B cell (primary cell): ENCODE measurements around the gene CES3. TPM values are rescaled to one million over a fixed set of nuclear protein-coding genes. Genes with fewer than 3 reads are reported as not detected.

Experiments used
- ATAC-seq: fragments of 200-7000 bp; cut with Tn5 transposase; one replicate; pipeline ENCODE4 v1.10.0; 2021; ENCODE audit warnings: low read depth, mild to moderate bottlenecking, moderate number of reproducible peaks, moderate library complexity
- CTCF ChIA-PET: fragments of 350-600 bp; sonication (Branson Sonifier 250); formaldehyde crosslinking; loops from one replicate; lab custom pipeline; 2021; ENCODE audit warnings: antibody characterized with exemption, inconsistent platforms; lab: Charles Lee
- POLR2A ChIA-PET: fragments of 350-600 bp; sonication (Branson Sonifier 250); formaldehyde crosslinking; loops from one replicate; lab custom pipeline; 2021; ENCODE audit warnings: antibody characterized with exemption; lab: Charles Lee
- DNase-seq: peaks from one replicate; pipeline ENCODE4 v3.0.0; 2013
- H2AFZ ChIP-seq: 2 replicates; pipeline ENCODE4 v1.6.1; 2012; ENCODE audit warnings: mild to moderate bottlenecking, low read depth, low read length; ENCODE audit not compliant: insufficient read depth, poor library complexity, severe bottlenecking
- H3K27ac ChIP-seq, 2 donors: 1 replicate in 1 of 2; 2 replicates in 1 of 2; pipeline ENCODE4 v1.5.1; 2012 to 2013; ENCODE audit warnings: low read length in 2 of 2, mild to moderate bottlenecking in 2 of 2, moderate library complexity in 1 of 2
- H3K27me3 ChIP-seq, 4 experiments: fragments of 200-600 bp in 1 of 4; sonication (generic) in 1 of 4; replicated peaks in 1 of 4; 1 replicate in 2 of 4; 2 replicates in 2 of 4; pipeline versions ENCODE4 v1.6.1 to v1.7.0; 2013 to 2016; ENCODE audit warnings: low read length in 3 of 4, mild to moderate bottlenecking in 2 of 4, mixed read lengths in 1 of 4, moderate library complexity in 1 of 4; ENCODE audit not compliant: insufficient read depth in 4 of 4, control insufficient read depth in 3 of 4; ENCODE audit errors: control extremely low read depth in 1 of 4
- H3K36me3 ChIP-seq, 2 experiments: replicated peaks in 1 of 2; 1 replicate in 1 of 2; 2 replicates in 1 of 2; pipeline versions ENCODE4 v1.6.1 to v1.7.1; 2013; ENCODE audit warnings: low read length in 1 of 2; ENCODE audit not compliant: insufficient read depth in 2 of 2, control insufficient read depth in 1 of 2; ENCODE audit errors: control extremely low read depth in 1 of 2, extremely low read depth in 1 of 2
- H3K4me1 ChIP-seq, 2 donors: fragments of 200-600 bp in 1 of 2; sonication (generic) in 1 of 2; 1 replicate in 1 of 2; 2 replicates in 1 of 2; pipeline versions ENCODE4 v1.5.1 to v1.6.1; 2013 to 2017; ENCODE audit warnings: low read length in 2 of 2; ENCODE audit not compliant: control insufficient read depth in 2 of 2, insufficient read depth in 2 of 2
- H3K4me2 ChIP-seq: replicated peaks from 2 replicates; pipeline ENCODE3; 2012; ENCODE audit warnings: mild to moderate bottlenecking, low read depth, low read length; ENCODE audit not compliant: poor library complexity, severe bottlenecking
- H3K4me3 ChIP-seq, 5 experiments: fragments of 200-600 bp in 1 of 5; sonication (generic) in 1 of 5; 1 replicate in 3 of 5; 2 replicates in 2 of 5; pipeline versions ENCODE4 v1.5.1 to v1.7.0; 2011 to 2016; ENCODE audit warnings: low read length in 4 of 5, mild to moderate bottlenecking in 4 of 5, low read depth in 2 of 5, control low read depth in 1 of 5, moderate library complexity in 1 of 5; ENCODE audit not compliant: insufficient read depth in 1 of 5; ENCODE audit errors: control extremely low read depth in 1 of 5, extremely low read depth in 1 of 5
- H3K79me2 ChIP-seq: fragments of 200-600 bp; sonication (generic); one replicate; pipeline ENCODE4 v1.6.0; 2016; ENCODE audit warnings: low read length; ENCODE audit not compliant: control insufficient read depth, insufficient read depth
- H3K9ac ChIP-seq: fragments of 200-600 bp; sonication (generic); 2 replicates; pipeline ENCODE4 v1.6.1; 2017; ENCODE audit warnings: mild to moderate bottlenecking, low read length, moderate library complexity
- H3K9me3 ChIP-seq, 3 donors: one replicate each; pipeline versions ENCODE4 v1.6.1 to v1.7.1; 2013; ENCODE audit warnings: low read length in 2 of 3; ENCODE audit not compliant: control insufficient read depth in 2 of 3, insufficient read depth in 1 of 3; ENCODE audit errors: control extremely low read depth in 1 of 3
- H4K20me1 ChIP-seq: 2 replicates; pipeline ENCODE4 v1.6.0; 2012; ENCODE audit warnings: mild to moderate bottlenecking, low read length; ENCODE audit not compliant: insufficient read depth, control insufficient read depth, poor library complexity, severe bottlenecking
- H3K27ac Mint-ChIP-seq: one replicate; pipeline ENCODE4 v1.8.0; 2021; ENCODE audit warnings: mixed read lengths
- H3K27me3 Mint-ChIP-seq: one replicate; pipeline ENCODE4 v1.8.0; 2021; ENCODE audit warnings: mixed read lengths
- H3K4me1 Mint-ChIP-seq: one replicate; pipeline ENCODE4 v1.8.0; 2021; ENCODE audit warnings: mixed read lengths
- H3K4me3 Mint-ChIP-seq: one replicate; pipeline ENCODE4 v1.8.0; 2021; ENCODE audit warnings: mixed read lengths
- H3K9me3 Mint-ChIP-seq: one replicate; pipeline ENCODE4 v1.8.0; 2022; ENCODE audit warnings: mixed read lengths; ENCODE audit not compliant: insufficient read depth
- CTCF ChIP-seq: fragments of 200-600 bp; IDR thresholded peaks from one replicate; pipeline ENCODE4 v1.8.0; 2022; ENCODE audit warnings: antibody characterized with exemption, mild to moderate bottlenecking
- EZH2 ChIP-seq: IDR thresholded peaks from 2 replicates; pipeline ENCODE4 v1.6.1; 2012; ENCODE audit warnings: borderline replicate concordance, low read depth, mild to moderate bottlenecking, moderate library complexity, low read length; ENCODE audit not compliant: insufficient read depth, poor library complexity, severe bottlenecking
- WGBS: methylation state at CpG from one replicate; pipeline ENCODE4 v1.1.5; 2013; ENCODE audit warnings: missing lambda C conversion rate; ENCODE audit not compliant: insufficient coverage; 5-methylcytosine and 5-hydroxymethylcytosine counted together
- intact Hi-C: fragments of 100-400 bp; cut with micrococcal nuclease; formaldehyde crosslinking; loops from one replicate; pipeline ENCODE4 v1.10.0; 2022
- polyA plus RNA-seq: library from polyadenylated mRNA; depleted of rRNA; stranded (reverse); fragments of >200 nt; gene quantifications from 2 replicates; pipeline ENCODE4 v1.2.3, GENCODE V29; 2012
- total RNA-seq, 2 donors: library from RNA; stranded (reverse); fragments of 120-200 nt in 1 of 2; gene quantifications; 1 replicate in 1 of 2; 2 replicates in 1 of 2; pipeline versions ENCODE4 v1.2.3 to v1.2.4, GENCODE V29; 2013 to 2022

CES3 gene
- total and polyA plus RNA-seq, 2 donors (not counting 1 experiment from before 2014, with no cell fraction given): 0.25 to 0.42 TPM

GRCh38 chr16:66940236-66940635 is 20.8 kb upstream of the CES3 start:
- no peak for ATAC-seq
- H3K9me3 Mint-ChIP-seq: no peaks in the 10 kb centered on the region
- Histone ChIP-seq H3K27ac (no peak overlapping the region), H3K4me1 (peaks cover 8 to 13% of the 10 kb centered on the region in 2 donors), H3K4me2 (no peak overlapping the region), H3K36me3 (peaks cover 0 to 46% of the 10 kb centered on the region in 2 experiments), H2AFZ (no peak overlapping the region), H3K9me3 (no peaks in the 10 kb centered on the region), H3K4me3 (no peak overlapping the region), H3K9ac (no peak overlapping the region), H3K27me3 (no peaks in the 10 kb centered on the region), H4K20me1 (peaks cover 13% of the 10 kb centered on the region), H3K79me2 (peaks cover 3% of the 10 kb centered on the region)
- no peak overlapping the region for H3K27ac Mint-ChIP-seq
- no peak overlapping the region for H3K4me3 Mint-ChIP-seq
- ChIA-PET CTCF (no interaction called here), POLR2A (no interaction called here)
- TF ChIP-seq EZH2 (no peak), CTCF (no peak)
- no peak for DNase-seq
- WGBS: 98% methylated on average over 16 of the region's 16 CpGs
- intact Hi-C loops: no loop called here
- peaks cover 19% of the 10 kb centered on the region for H3K4me1 Mint-ChIP-seq
- H3K27me3 Mint-ChIP-seq: no peaks in the 10 kb centered on the region

DNA sequence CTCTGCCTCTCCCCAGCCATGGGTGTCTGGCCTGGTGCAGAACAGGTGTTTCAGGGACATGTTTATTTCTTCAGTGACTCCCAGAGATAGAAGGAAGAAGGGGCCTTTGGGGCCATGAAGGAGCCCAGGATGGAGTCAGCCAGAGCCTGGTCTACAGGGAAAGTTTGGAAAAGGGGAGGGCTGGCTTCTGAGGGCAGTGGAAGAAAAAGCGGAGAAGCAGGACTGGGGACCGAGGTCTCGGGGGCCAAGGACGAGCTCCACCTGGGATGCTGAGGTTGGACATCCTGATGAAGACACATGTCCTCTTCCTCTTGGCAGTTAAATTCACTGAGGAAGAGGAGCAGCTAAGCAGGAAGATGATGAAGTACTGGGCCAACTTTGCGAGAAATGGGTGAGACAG is 18.1 kb upstream of the CES3 start:
- ChIA-PET CTCF (interaction anchor here (0.9 to 2.8 kb wide), 2 partner anchors 11 to 17 kb away, joined by 3 to 14 read pairs; no protein-coding TSS in a partner anchor), POLR2A (no interaction called here)
- H2AFZ ChIP-seq: no peak overlapping the region
- H3K36me3 ChIP-seq: peaks cover 0 to 46% of the 10 kb centered on the region in 2 experiments
- H3K9me3 ChIP-seq: peaks cover 0 to under 1% (median 0%) of the 10 kb centered on the region in 3 donors
- no peak overlapping the region for H3K4me3 Mint-ChIP-seq
- intact Hi-C loops: no loop called here
- H3K4me1 Mint-ChIP-seq: peaks cover 10% of the 10 kb centered on the region
- H3K27me3 Mint-ChIP-seq: peaks cover 4% of the 10 kb centered on the region
- H3K27ac Mint-ChIP-seq: no peak overlapping the region
- no peak overlapping the region for H3K4me2 ChIP-seq
- no peak overlapping the region for H3K4me3 ChIP-seq
- peaks cover 5 to 10% of the 10 kb centered on the region in 2 donors for H3K4me1 ChIP-seq
- no peak for TF ChIP-seq EZH2
- TF ChIP-seq CTCF: no peak
- no peak overlapping the region for H3K9ac ChIP-seq
- DNase-seq: no peak
- H4K20me1 ChIP-seq: no peaks in the 10 kb centered on the region
- no peaks in the 10 kb centered on the region for H3K79me2 ChIP-seq
- WGBS: 81% methylated on average over 5 of the region's 5 CpGs
- no peak for ATAC-seq
- H3K27ac ChIP-seq: no peak overlapping the region
- no peaks in the 10 kb centered on the region for H3K9me3 Mint-ChIP-seq
- peaks cover 0 to 5% (median 2%) of the 10 kb centered on the region in 4 experiments for H3K27me3 ChIP-seq
